ENCODE measurements around the gene HIGD1B.
A peak's percentile ranks its signal among the peaks of the same experiment; 100 is the strongest.

The HIGD1B gene

GRCh38 chr17:44880062-44880461 is 32.4 kb downstream of the HIGD1B start:
- no peak for DNase-seq

GRCh38 chr17:44881145-44881544 is 33.5 kb downstream of the HIGD1B start:
- DNase-seq = no peak

- no peak for DNase-seq
Observed at GRCh38 chr17:44884941-44885340, 37.3 kb downstream of the HIGD1B start.

- DNase-seq = no peak
Observed at GRCh38 chr17:44887016-44887415, 39.3 kb downstream of the HIGD1B start.

- DNase-seq = no peak
Observed at GRCh38 chr17:44887971-44888954, 40.6 kb downstream of the HIGD1B start.

- DNase-seq = no peak
Observed at GRCh38 chr17:44889003-44889402, 41.3 kb downstream of the HIGD1B start.

GRCh38 chr17:44892250-44892649 is 44.6 kb downstream of the HIGD1B start:
- no peak for DNase-seq

- DNase-seq = no peak
Observed at GRCh38 chr17:44894642-44895041, 47.0 kb downstream of the HIGD1B start.

GRCh38 chr17:44898768-44899073 is 51.0 kb downstream of the HIGD1B start:
- peak; percentile 50 for DNase-seq

GRCh38 chr17:44899074-44899782 is 51.5 kb downstream of the HIGD1B start, which contains the start of gene EFTUD2:
EFTUD2 (minus strand) TSS chr17:44899445; CDS start chr17:44894521, 4,924 bp downstream.
- peak; percentile 92 for DNase-seq
